K562 (cell line): ENCODE data around the gene PCDHGC4. TPM values are rescaled to one million over a fixed set of nuclear protein-coding genes. Genes with fewer than 3 reads are reported as not detected.
A peak's percentile ranks its signal among the peaks of the same experiment; 100 is the strongest.

Source experiments
- EP300 ChIP-seq: IDR thresholded peaks from 2 replicates; pipeline ENCODE4 v1.6.1; 2012; ENCODE audit warnings: low read length, improper control_type of control experiment
- ETV5 ChIP-seq: sonication (generic); formaldehyde crosslinking; IDR thresholded peaks from 2 replicates; pipeline ENCODE4 v1.4.0; 2020; ENCODE audit warnings: low read depth, mild to moderate bottlenecking, missing genetic modification reagents
- HCFC1 ChIP-seq: IDR thresholded peaks from 2 replicates; pipeline ENCODE4 v1.6.1; 2012; ENCODE audit warnings: low read depth, low read length, improper control_type of control experiment
- HEY1 ChIP-seq: fragments of 250-450 bp; sonication (Bioruptor Pico); IDR thresholded peaks from 2 replicates; pipeline ENCODE4 v1.5.0; 2020; ENCODE audit warnings: mild to moderate bottlenecking, moderate library complexity, borderline replicate concordance
- MYBL2 ChIP-seq, 2 experiments: fragments of 450-650 bp in 1 of 2; sonication (generic) in 1 of 2; formaldehyde crosslinking in 1 of 2; IDR thresholded peaks; 2 replicates each; pipeline versions ENCODE4 v1.6.1 to v1.8.1; 2017 to 2022; ENCODE audit warnings: borderline replicate concordance in 1 of 2, inconsistent platforms in 1 of 2, low read depth in 1 of 2, mild to moderate bottlenecking in 1 of 2, missing genetic modification reagents in 1 of 2, moderate library complexity in 1 of 2
- NRF1 ChIP-seq, 2 experiments: fragments of 450-650 bp; IDR thresholded peaks in 1 of 2; conservative IDR thresholded peaks in 1 of 2; 2 replicates each; pipeline ENCODE4 v1.6.1; 2014; ENCODE audit warnings: mild to moderate bottlenecking in 2 of 2
- TCF7 ChIP-seq: sonication (generic); IDR thresholded peaks from 2 replicates; pipeline ENCODE4 v1.6.1; 2016; ENCODE audit warnings: antibody characterized with exemption, borderline replicate concordance
- THRAP3 ChIP-seq: fragments of 450-650 bp; IDR thresholded peaks from 2 replicates; pipeline ENCODE4 v1.6.1; 2016; ENCODE audit warnings: mild to moderate bottlenecking, inconsistent platforms, borderline replicate concordance
- polyA plus RNA-seq, 8 experiments: library from polyadenylated mRNA; depleted of rRNA in 4 of 8; stranded (reverse) in 5 of 8; unstranded in 3 of 8; fragments of >200 nt; fragmentation: Nextera tagmentation in 2 of 8; fragmentation: Illumina TruSeq in 1 of 8; extraction: Ambion mirVana in 2 of 8; extraction: Trizol in 1 of 8; gene quantifications; 2 replicates each; pipeline versions ENCODE4 v1.2.1 to v1.2.3, GENCODE V29; 2011 to 2014; ENCODE audit warnings: inconsistent platforms in 1 of 8, missing spikeins in 1 of 8
- total RNA-seq, 7 experiments: library from RNA; depleted of rRNA in 6 of 7; stranded (reverse); fragments of >200 nt in 6 of 7; fragmentation: Illumina TruSeq in 2 of 7; extraction: Trizol in 2 of 7; gene quantifications; 2 replicates each; pipeline versions ENCODE4 v1.2.1 to v1.2.3, GENCODE V29; 2011 to 2021; ENCODE audit warnings: low replicate concordance in 1 of 7
- TF ChIP-seq, protein P1 (sequence below): fragments of 450-650 bp; IDR thresholded peaks from 2 replicates; pipeline ENCODE4 v1.6.1; 2014; ENCODE audit warnings: low read depth, mild to moderate bottlenecking, moderate library complexity, borderline replicate concordance
- TF ChIP-seq, protein P2 (sequence below): sonication (generic); formaldehyde crosslinking; IDR thresholded peaks from 2 replicates; pipeline ENCODE4 v1.8.0; 2022; ENCODE audit warnings: mild to moderate bottlenecking, low read depth, missing genetic modification reagents
- TF ChIP-seq, protein P3 (sequence below), 2 experiments: fragments of 450-650 bp; formaldehyde crosslinking in 1 of 2; IDR thresholded peaks; 2 replicates each; pipeline versions ENCODE4 v1.4.0 to v1.6.1; 2014 to 2020; ENCODE audit warnings: mild to moderate bottlenecking in 2 of 2, borderline replicate concordance in 1 of 2, low read depth in 1 of 2
- TF ChIP-seq, protein P4 (sequence below): fragments of 250-450 bp; sonication (Bioruptor Pico); IDR thresholded peaks from 2 replicates; pipeline ENCODE4 v1.5.1; 2021; ENCODE audit warnings: mild to moderate bottlenecking

PCDHGC4 gene
- total and polyA plus RNA-seq, 9 of the 15 experiments (the other 6 are each of a cell fraction or from before 2014, with no cell fraction given) = 0.05 TPM; not detected in 8

DNA sequence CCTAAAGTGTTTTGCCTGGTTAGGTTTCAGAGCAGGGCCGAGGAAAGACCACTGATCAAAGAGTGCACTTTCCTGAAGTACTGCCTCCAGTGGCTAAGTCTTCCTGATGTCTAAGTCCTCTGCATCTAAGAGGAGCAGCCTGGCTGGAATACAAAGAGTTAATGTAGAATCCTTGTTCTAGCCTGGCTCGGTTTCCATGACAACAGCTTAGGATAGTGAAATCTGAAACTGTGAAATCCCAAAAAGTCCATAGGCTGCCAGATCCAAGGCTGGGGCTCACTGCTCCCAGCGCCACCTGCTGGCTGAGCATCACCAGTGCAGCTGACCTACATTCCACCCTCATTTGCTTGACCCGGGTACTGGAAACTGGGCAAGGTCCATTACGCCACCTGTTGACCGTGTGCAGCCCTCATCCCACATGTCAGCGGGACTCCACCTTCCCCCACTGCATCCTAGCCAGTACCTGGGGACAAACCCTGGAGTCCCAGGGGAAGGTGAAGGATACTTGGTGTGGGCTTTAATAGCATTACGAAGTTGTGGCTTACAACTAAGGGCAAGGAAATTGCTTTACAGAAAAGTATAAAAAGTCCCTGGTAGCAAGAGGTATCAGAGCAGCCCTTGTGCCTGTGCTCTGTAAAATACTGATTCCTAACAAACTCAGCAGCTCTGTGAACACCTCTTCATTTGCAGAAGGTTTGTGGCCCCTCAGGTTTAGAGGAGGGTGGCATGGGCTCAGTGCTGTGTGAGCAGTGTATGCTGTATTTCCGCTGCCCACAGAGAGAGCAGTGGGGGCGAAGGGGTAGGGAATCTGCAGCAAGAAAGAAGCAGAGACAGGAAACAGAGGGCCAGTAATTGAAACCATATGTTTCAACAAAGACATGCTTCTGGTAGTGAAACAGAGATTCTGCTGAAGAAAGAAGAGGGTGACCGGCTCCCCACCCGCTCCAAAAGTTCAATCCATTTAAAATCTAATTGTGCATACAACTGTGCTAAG is 40.1 kb downstream of the PCDHGC4 start (continued):
- TF ChIP-seq, protein P1, sequence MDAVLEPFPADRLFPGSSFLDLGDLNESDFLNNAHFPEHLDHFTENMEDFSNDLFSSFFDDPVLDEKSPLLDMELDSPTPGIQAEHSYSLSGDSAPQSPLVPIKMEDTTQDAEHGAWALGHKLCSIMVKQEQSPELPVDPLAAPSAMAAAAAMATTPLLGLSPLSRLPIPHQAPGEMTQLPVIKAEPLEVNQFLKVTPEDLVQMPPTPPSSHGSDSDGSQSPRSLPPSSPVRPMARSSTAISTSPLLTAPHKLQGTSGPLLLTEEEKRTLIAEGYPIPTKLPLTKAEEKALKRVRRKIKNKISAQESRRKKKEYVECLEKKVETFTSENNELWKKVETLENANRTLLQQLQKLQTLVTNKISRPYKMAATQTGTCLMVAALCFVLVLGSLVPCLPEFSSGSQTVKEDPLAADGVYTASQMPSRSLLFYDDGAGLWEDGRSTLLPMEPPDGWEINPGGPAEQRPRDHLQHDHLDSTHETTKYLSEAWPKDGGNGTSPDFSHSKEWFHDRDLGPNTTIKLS = no peak
- TF ChIP-seq TCF7 = no peak
- no peak for TF ChIP-seq ETV5 (CRISPR knock-in tag)
- TF ChIP-seq EP300 = peak; percentile 20; the same call in 1 of the 2 replicates
- TF ChIP-seq, protein P2, sequence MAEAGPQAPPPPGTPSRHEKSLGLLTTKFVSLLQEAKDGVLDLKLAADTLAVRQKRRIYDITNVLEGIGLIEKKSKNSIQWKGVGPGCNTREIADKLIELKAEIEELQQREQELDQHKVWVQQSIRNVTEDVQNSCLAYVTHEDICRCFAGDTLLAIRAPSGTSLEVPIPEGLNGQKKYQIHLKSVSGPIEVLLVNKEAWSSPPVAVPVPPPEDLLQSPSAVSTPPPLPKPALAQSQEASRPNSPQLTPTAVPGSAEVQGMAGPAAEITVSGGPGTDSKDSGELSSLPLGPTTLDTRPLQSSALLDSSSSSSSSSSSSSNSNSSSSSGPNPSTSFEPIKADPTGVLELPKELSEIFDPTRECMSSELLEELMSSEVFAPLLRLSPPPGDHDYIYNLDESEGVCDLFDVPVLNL (CRISPR knock-in tag) = no peak
- TF ChIP-seq HEY1 = no peak
- 0 out of 4 replicates have a peak, but pooled peaks of 1 of the 2 experiments have one; percentile 7 for TF ChIP-seq NRF1 (conservative IDR thresholded peaks at IDR 0.05 in 1 of 2, IDR thresholded peaks at IDR 0.05 in 1 of 2)
- TF ChIP-seq, protein P3, sequence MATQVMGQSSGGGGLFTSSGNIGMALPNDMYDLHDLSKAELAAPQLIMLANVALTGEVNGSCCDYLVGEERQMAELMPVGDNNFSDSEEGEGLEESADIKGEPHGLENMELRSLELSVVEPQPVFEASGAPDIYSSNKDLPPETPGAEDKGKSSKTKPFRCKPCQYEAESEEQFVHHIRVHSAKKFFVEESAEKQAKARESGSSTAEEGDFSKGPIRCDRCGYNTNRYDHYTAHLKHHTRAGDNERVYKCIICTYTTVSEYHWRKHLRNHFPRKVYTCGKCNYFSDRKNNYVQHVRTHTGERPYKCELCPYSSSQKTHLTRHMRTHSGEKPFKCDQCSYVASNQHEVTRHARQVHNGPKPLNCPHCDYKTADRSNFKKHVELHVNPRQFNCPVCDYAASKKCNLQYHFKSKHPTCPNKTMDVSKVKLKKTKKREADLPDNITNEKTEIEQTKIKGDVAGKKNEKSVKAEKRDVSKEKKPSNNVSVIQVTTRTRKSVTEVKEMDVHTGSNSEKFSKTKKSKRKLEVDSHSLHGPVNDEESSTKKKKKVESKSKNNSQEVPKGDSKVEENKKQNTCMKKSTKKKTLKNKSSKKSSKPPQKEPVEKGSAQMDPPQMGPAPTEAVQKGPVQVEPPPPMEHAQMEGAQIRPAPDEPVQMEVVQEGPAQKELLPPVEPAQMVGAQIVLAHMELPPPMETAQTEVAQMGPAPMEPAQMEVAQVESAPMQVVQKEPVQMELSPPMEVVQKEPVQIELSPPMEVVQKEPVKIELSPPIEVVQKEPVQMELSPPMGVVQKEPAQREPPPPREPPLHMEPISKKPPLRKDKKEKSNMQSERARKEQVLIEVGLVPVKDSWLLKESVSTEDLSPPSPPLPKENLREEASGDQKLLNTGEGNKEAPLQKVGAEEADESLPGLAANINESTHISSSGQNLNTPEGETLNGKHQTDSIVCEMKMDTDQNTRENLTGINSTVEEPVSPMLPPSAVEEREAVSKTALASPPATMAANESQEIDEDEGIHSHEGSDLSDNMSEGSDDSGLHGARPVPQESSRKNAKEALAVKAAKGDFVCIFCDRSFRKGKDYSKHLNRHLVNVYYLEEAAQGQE (IDR thresholded peaks at IDR 0.05; ENCODE audit: borderline replicate concordance) = peak; percentile 85
- TF ChIP-seq, protein P3 (CRISPR knock-in tag; IDR thresholded peaks at IDR 0.05; ENCODE audit: low read depth) = no peak
- no peak for TF ChIP-seq MYBL2 (IDR thresholded peaks at IDR 0.05; ENCODE audit: low read depth)
- TF ChIP-seq MYBL2 (CRISPR knock-in tag; IDR thresholded peaks at IDR 0.05; ENCODE audit: borderline replicate concordance) = no peak
- 0 out of 2 replicates have a peak, but pooled peaks have one; percentile 32 for TF ChIP-seq HCFC1
- TF ChIP-seq, protein P4, sequence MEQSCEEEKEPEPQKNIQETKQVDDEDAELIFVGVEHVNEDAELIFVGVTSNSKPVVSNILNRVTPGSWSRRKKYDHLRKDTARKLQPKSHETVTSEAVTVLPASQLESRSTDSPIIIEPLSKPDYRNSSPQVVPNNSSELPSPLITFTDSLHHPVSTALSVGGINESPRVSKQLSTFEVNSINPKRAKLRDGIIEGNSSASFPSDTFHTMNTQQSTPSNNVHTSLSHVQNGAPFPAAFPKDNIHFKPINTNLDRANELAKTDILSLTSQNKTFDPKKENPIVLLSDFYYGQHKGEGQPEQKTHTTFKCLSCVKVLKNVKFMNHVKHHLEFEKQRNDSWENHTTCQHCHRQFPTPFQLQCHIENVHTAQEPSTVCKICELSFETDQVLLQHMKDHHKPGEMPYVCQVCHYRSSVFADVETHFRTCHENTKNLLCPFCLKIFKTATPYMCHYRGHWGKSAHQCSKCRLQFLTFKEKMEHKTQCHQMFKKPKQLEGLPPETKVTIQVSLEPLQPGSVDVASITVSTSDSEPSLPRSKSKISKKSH (CRISPR knock-in tag) = no peak
- no peak for TF ChIP-seq THRAP3
